NCI-H187 treated with DMSO at 0.1 percent for 48 hours (cell line): ENCODE measurements around the gene RPL29.

Experiments
- DNase-seq: peaks from one replicate; lab custom pipeline; 2025; lab: John Stamatoyannopoulos, UW

Gene RPL29

DNA sequence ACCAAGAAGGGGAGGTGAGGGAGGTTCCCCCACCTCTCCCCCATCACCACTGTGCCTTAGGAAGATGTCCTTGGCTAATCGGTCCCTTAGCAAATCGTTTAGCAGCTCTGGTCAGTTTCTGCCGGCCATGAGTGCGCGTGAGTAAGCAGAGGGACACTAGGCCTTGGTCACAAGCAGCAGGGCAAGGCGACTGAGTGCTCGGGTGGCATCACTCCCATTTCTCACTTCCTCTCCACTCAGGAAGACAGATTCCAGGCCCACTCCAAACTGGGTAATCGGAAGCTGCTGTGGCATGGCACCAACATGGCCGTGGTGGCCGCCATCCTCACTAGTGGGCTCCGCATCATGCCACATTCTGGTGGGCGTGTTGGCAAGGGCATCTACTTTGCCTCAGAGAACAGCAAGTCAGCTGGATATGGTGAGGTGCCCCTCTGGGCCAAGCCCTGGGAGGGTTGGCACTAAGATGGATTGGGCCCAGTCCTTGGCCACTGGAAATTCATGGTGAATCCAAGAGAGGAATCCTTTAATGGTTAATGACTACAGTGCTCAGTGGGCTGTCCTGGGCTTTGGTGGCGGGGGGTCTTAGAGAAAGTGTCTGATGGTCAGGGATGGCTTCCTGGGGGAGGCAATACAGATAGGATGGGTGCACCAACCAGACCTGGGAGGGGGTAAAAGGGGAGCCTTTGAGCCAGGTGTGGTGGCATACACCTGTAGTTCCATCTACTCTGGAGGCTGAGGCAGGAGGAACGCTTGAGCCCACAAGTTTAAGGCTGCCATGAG, 49.6 kb downstream of the RPL29 start:
- no peak for DNase-seq

DNA sequence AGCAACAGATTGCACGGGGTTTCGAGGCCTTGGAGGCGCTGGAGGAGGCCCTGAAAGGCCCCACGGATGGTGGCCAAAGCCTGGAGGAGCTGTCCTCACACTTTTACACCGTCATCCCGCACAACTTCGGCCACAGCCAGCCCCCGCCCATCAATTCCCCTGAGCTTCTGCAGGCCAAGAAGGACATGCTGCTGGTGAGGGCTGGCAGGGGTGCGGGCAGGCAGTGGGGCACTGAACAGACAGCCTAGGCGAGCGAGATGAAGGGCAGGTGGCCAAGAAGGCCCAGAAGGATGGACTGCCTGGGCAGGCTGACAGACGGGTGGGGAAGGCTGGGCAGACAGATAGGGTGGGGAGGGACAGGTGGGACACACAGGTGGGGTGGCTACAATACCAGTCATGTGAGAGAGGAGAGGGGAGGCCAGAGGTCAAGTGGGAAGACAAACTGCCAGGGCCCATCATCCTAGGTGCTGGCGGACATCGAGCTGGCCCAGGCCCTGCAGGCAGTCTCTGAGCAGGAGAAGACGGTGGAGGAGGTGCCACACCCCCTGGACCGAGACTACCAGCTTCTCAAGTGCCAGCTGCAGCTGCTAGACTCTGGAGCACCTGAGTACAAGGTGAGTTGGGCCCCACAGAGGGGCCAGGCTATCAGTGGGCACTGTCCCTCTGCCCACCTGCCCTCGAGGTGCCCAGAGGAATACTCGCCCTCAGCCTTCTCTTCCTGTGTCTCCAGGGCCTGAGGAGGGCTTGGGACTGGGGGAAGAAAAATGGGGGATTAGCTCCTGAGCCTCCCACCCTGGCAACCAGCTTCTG, 50.5 kb downstream of the RPL29 start:
- no peak for DNase-seq

DNA sequence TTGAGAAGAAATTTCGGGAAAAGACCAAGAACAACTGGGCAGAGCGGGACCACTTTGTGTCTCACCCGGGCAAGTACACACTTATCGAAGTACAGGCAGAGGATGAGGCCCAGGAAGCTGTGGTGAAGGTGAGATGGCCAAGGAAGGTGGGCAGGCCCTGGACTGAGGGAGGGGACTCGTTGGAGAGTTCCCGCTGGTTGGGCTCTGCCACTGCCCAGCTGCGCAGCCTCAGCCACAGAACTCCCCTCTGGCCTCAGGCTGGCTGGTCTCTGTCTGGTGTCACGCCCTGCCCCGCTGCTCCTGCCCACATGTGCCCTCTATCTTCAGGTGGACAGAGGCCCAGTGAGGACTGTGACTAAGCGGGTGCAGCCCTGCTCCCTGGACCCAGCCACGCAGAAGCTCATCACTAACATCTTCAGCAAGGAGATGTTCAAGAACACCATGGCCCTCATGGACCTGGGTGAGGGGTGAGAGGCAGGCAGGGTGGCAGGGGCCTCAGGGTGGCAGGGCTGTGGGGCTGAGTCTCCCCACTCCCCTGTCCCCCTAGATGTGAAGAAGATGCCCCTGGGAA, 51.2 kb downstream of the RPL29 start:
- no peak for DNase-seq
